K562 (cell line): ENCODE results near the gene ZC3H18. TPM values are rescaled to one million over a fixed set of nuclear protein-coding genes. Genes with fewer than 3 reads are reported as not detected.
A peak's percentile ranks its signal among the peaks of the same experiment; 100 is the strongest.

Experiments used
- CTCF ChIP-seq, 3 experiments: IDR thresholded peaks in 2 of 3; conservative IDR thresholded peaks in 1 of 3; 2 replicates each; pipeline ENCODE4 v1.5.1; 2011 to 2012; ENCODE audit warnings: low read length in 3 of 3, mild to moderate bottlenecking in 3 of 3, control low read depth in 2 of 3, improper control_type of control experiment in 1 of 3, inconsistent platforms in 1 of 3, low read depth in 1 of 3, mixed read lengths in 1 of 3, moderate library complexity in 1 of 3; ENCODE audit not compliant: insufficient read depth in 2 of 3
- E2F5 ChIP-seq: sonication (generic); formaldehyde crosslinking; IDR thresholded peaks from 2 replicates; pipeline ENCODE4 v1.8.0; 2022; ENCODE audit warnings: mild to moderate bottlenecking, missing genetic modification reagents
- FOXK1 ChIP-seq: sonication (generic); formaldehyde crosslinking; IDR thresholded peaks from 2 replicates; pipeline ENCODE4 v1.8.0; 2022; ENCODE audit warnings: missing genetic modification reagents, mild to moderate bottlenecking, borderline replicate concordance
- GATA2 ChIP-seq: sonication (generic); formaldehyde crosslinking; IDR thresholded peaks from 2 replicates; pipeline ENCODE4 v1.4.0; 2020; ENCODE audit warnings: mild to moderate bottlenecking, missing genetic modification reagents
- HNRNPLL ChIP-seq: fragments of 200-400 bp; formaldehyde crosslinking; IDR thresholded peaks from 2 replicates; pipeline ENCODE4 v1.6.1; 2017; ENCODE audit warnings: low read length, low read depth, mild to moderate bottlenecking; ENCODE audit not compliant: poor library complexity, severe bottlenecking
- NFIC ChIP-seq: fragments of 450-650 bp; IDR thresholded peaks from 2 replicates; pipeline ENCODE4 v1.6.1; 2017; ENCODE audit warnings: mild to moderate bottlenecking, inconsistent platforms
- NR4A1 ChIP-seq, 2 experiments: fragments of 250-450 bp in 1 of 2; fragments of 450-650 bp in 1 of 2; sonication (Bioruptor Pico) in 1 of 2; IDR thresholded peaks; 2 replicates each; pipeline versions ENCODE4 v1.4.0 to v1.6.1; 2016 to 2020; ENCODE audit warnings: mild to moderate bottlenecking in 2 of 2, missing compliant biosample characterization in 1 of 2, missing genetic modification characterization in 1 of 2, moderate library complexity in 1 of 2
- PHB2 ChIP-seq: fragments of 450-650 bp; IDR thresholded peaks from 2 replicates; pipeline ENCODE4 v1.6.1; 2017; ENCODE audit warnings: low read depth
- POLR2A ChIP-seq: fragments of 450-650 bp; conservative IDR thresholded peaks from 2 replicates; pipeline ENCODE4 v1.6.1; 2016
- RAD21 ChIP-seq, 2 experiments: fragments of 250-450 bp in 1 of 2; fragments of 450-650 bp in 1 of 2; sonication (Bioruptor Pico) in 1 of 2; formaldehyde crosslinking in 1 of 2; IDR thresholded peaks in 1 of 2; conservative IDR thresholded peaks in 1 of 2; 2 replicates each; pipeline versions ENCODE4 v1.4.0 to v1.8.0; 2020 to 2022; ENCODE audit warnings: mild to moderate bottlenecking in 2 of 2, moderate library complexity in 1 of 2
- RBM22 ChIP-seq: fragments of 200-400 bp; formaldehyde crosslinking; IDR thresholded peaks from 2 replicates; pipeline ENCODE4 v1.6.1; 2018; ENCODE audit warnings: low read length, low read depth; ENCODE audit not compliant: poor library complexity, severe bottlenecking
- ZNF121 ChIP-seq: sonication (generic); formaldehyde crosslinking; conservative IDR thresholded peaks from 2 replicates; pipeline ENCODE4 v1.8.0; 2022; ENCODE audit warnings: missing genetic modification reagents
- ZNF134 ChIP-seq: fragments of 250-450 bp; sonication (Bioruptor Pico); conservative IDR thresholded peaks from 2 replicates; pipeline ENCODE4 v1.4.0; 2020
- polyA plus RNA-seq, 8 experiments: library from polyadenylated mRNA; depleted of rRNA in 4 of 8; stranded (reverse) in 5 of 8; unstranded in 3 of 8; fragments of >200 nt; fragmentation: Nextera tagmentation in 2 of 8; fragmentation: Illumina TruSeq in 1 of 8; extraction: Ambion mirVana in 2 of 8; extraction: Trizol in 1 of 8; gene quantifications; 2 replicates each; pipeline versions ENCODE4 v1.2.1 to v1.2.3, GENCODE V29; 2011 to 2014; ENCODE audit warnings: inconsistent platforms in 1 of 8, missing spikeins in 1 of 8
- total RNA-seq, 7 experiments: library from RNA; depleted of rRNA in 6 of 7; stranded (reverse); fragments of >200 nt in 6 of 7; fragmentation: Illumina TruSeq in 2 of 7; extraction: Trizol in 2 of 7; gene quantifications; 2 replicates each; pipeline versions ENCODE4 v1.2.1 to v1.2.3, GENCODE V29; 2011 to 2021; ENCODE audit warnings: low replicate concordance in 1 of 7
- TF ChIP-seq, protein P1 (sequence below): fragments of 450-650 bp; IDR thresholded peaks from 2 replicates; pipeline ENCODE4 v1.6.1; 2018; ENCODE audit not compliant: partially characterized antibody
- TF ChIP-seq, protein P2 (sequence below): fragments of 250-450 bp; sonication (Bioruptor Pico); IDR thresholded peaks from 2 replicates; pipeline ENCODE4 v1.4.0; 2020; ENCODE audit warnings: mild to moderate bottlenecking, moderate library complexity
- TF ChIP-seq, protein P3 (sequence below): sonication (generic); formaldehyde crosslinking; IDR thresholded peaks from 2 replicates; pipeline ENCODE4 v1.9.0; 2022; ENCODE audit warnings: mild to moderate bottlenecking, missing genetic modification reagents

Gene ZC3H18
- total and polyA plus RNA-seq, 9 of the 15 experiments (the other 6 are each of a cell fraction or from before 2014, with no cell fraction given), result 1.7 to 88.7 (median 26.9) TPM

DNA sequence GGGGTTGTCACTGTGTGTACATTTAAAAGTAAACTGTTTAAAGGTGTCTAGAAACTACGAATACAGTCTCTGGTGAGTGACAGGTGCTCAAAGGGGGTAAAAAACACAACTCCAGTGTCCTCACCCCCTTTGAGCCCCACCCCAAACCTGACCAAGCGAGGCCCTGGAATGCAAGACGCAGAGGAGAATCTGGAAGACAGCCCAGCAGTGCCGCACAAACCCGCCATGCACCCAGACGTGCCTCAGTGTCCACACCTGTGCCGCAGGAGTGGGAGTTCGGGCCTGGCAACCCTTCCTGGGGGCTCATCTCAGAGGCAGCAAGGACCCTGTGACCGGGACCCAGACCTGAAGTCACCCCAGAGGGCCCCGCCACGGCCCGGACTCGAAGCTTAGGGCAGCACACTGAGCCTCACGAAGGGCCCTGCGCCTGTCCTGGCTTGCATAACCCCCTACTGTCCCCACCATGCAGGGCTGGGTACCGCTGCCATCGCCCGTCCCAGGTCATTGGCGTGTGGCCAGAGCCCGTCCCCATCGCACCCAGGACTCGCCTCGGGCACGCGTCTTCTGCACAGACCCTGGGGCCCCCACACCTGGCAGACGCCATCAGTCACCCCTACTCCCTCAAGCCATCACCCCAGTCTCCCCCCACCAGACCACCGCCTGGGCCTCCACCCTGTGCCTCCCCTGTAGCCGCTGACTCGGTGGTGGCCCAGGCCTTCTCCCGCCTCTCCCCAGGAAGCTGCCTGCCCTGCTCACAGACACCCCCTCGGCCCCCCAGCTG lies 33.0 kb upstream of the ZC3H18 start (continued):
- TF ChIP-seq, protein P1, sequence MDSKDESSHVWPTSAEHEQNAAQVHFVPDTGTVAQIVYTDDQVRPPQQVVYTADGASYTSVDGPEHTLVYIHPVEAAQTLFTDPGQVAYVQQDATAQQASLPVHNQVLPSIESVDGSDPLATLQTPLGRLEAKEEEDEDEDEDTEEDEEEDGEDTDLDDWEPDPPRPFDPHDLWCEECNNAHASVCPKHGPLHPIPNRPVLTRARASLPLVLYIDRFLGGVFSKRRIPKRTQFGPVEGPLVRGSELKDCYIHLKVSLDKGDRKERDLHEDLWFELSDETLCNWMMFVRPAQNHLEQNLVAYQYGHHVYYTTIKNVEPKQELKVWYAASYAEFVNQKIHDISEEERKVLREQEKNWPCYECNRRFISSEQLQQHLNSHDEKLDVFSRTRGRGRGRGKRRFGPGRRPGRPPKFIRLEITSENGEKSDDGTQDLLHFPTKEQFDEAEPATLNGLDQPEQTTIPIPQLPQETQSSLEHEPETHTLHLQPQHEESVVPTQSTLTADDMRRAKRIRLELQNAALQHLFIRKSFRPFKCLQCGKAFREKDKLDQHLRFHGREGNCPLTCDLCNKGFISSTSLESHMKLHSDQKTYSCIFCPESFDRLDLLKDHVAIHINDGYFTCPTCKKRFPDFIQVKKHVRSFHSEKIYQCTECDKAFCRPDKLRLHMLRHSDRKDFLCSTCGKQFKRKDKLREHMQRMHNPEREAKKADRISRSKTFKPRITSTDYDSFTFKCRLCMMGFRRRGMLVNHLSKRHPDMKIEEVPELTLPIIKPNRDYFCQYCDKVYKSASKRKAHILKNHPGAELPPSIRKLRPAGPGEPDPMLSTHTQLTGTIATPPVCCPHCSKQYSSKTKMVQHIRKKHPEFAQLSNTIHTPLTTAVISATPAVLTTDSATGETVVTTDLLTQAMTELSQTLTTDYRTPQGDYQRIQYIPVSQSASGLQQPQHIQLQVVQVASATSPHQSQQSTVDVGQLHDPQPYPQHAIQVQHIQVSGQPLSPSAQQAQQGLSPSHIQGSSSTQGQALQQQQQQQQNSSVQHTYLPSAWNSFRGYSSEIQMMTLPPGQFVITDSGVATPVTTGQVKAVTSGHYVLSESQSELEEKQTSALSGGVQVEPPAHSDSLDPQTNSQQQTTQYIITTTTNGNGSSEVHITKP, result no peak
- TF ChIP-seq HNRNPLL (no peak), RAD21 (CRISPR knock-in tag; conservative IDR thresholded peaks at IDR 0.05 in 1 of 2, IDR thresholded peaks at IDR 0.05 in 1 of 2) (0 out of 4 replicates have a peak, but pooled peaks of 1 of the 2 experiments have one; percentile 11), E2F5 (0 out of 2 replicates have a peak, but pooled peaks have one; percentile 20), RBM22 (peak; percentile 89), GATA2 (CRISPR knock-in tag) (no peak), CTCF (IDR thresholded peaks at IDR 0.05 in 2 of 3, conservative IDR thresholded peaks at IDR 0.05 in 1 of 3; ENCODE audit: insufficient read depth in 2 of 3, low read depth in 1 of 3, low read length in 3 of 3) (peak in 2 of 3 experiments; percentile 9 to 21; a peak in 1 of 6 replicates), ZNF121 (CRISPR knock-in tag) (0 out of 2 replicates have a peak, but pooled peaks have one; percentile 41), NR4A1 (CRISPR knock-in tag; IDR thresholded peaks at IDR 0.05) (no peak), NR4A1 (tag; IDR thresholded peaks at IDR 0.05) (no peak), NFIC (peak; percentile 84), PHB2 (no peak), POLR2A (peak; percentile 28; the same call in 1 of the 2 replicates), FOXK1 (CRISPR knock-in tag) (peak; percentile 74; the same call in 1 of the 2 replicates), ZNF134 (CRISPR knock-in tag) (no peak)
- TF ChIP-seq, protein P2, sequence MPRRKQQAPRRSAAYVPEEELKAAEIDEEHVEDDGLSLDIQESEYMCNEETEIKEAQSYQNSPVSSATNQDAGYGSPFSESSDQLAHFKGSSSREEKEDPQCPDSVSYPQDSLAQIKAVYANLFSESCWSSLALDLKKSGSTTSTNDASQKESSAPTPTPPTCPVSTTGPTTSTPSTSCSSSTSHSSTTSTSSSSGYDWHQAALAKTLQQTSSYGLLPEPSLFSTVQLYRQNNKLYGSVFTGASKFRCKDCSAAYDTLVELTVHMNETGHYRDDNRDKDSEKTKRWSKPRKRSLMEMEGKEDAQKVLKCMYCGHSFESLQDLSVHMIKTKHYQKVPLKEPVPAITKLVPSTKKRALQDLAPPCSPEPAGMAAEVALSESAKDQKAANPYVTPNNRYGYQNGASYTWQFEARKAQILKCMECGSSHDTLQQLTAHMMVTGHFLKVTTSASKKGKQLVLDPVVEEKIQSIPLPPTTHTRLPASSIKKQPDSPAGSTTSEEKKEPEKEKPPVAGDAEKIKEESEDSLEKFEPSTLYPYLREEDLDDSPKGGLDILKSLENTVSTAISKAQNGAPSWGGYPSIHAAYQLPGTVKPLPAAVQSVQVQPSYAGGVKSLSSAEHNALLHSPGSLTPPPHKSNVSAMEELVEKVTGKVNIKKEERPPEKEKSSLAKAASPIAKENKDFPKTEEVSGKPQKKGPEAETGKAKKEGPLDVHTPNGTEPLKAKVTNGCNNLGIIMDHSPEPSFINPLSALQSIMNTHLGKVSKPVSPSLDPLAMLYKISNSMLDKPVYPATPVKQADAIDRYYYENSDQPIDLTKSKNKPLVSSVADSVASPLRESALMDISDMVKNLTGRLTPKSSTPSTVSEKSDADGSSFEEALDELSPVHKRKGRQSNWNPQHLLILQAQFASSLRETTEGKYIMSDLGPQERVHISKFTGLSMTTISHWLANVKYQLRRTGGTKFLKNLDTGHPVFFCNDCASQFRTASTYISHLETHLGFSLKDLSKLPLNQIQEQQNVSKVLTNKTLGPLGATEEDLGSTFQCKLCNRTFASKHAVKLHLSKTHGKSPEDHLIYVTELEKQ (CRISPR knock-in tag), result no peak
- TF ChIP-seq, protein P3, sequence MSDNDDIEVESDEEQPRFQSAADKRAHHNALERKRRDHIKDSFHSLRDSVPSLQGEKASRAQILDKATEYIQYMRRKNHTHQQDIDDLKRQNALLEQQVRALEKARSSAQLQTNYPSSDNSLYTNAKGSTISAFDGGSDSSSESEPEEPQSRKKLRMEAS (CRISPR knock-in tag), result no peak
